Mesenchymal stem cell (in vitro differentiated cells and primary cell): ENCODE measurements around the gene ITGA11.

Source experiments
- DNase-seq: peaks from one replicate; pipeline ENCODE4 v3.0.0-alpha.2; 2013
- H2AFZ ChIP-seq: one replicate; pipeline ENCODE4 v1.6.1; 2013; ENCODE audit warnings: low read depth, mild to moderate bottlenecking, control low read depth, inconsistent platforms, low read length, moderate library complexity
- H2AK5ac ChIP-seq: 2 replicates; pipeline ENCODE4 v1.6.1; 2013; ENCODE audit warnings: low read length, moderate library complexity, mild to moderate bottlenecking, inconsistent platforms; ENCODE audit not compliant: severe bottlenecking
- H2BK120ac ChIP-seq: one replicate; pipeline ENCODE4 v1.6.1; 2013; ENCODE audit warnings: low read depth, mild to moderate bottlenecking, inconsistent platforms, low read length, moderate library complexity
- H2BK12ac ChIP-seq, 2 experiments: one replicate each; pipeline ENCODE4 v1.6.1; 2013; ENCODE audit warnings: inconsistent platforms in 2 of 2, low read length in 2 of 2, mild to moderate bottlenecking in 2 of 2, moderate library complexity in 2 of 2, control low read depth in 1 of 2
- H2BK15ac ChIP-seq: one replicate; pipeline ENCODE4 v1.6.1; 2013; ENCODE audit warnings: mild to moderate bottlenecking, low read depth, inconsistent platforms; ENCODE audit not compliant: poor library complexity, severe bottlenecking
- H2BK5ac ChIP-seq: 2 replicates; pipeline ENCODE4 v1.6.1; 2013; ENCODE audit warnings: low read depth, mild to moderate bottlenecking, low read length, control low read depth, inconsistent platforms; ENCODE audit not compliant: poor library complexity, severe bottlenecking
- H3K14ac ChIP-seq, 2 experiments: one replicate each; pipeline ENCODE4 v1.6.1; 2013; ENCODE audit warnings: inconsistent platforms in 2 of 2, low read length in 2 of 2, control low read depth in 1 of 2, mild to moderate bottlenecking in 1 of 2, moderate library complexity in 1 of 2
- H3K18ac ChIP-seq, 2 experiments: one replicate each; pipeline ENCODE4 v1.6.1; 2013; ENCODE audit warnings: inconsistent platforms in 2 of 2, low read length in 2 of 2, control low read depth in 1 of 2, low read depth in 1 of 2, mild to moderate bottlenecking in 1 of 2
- H3K23ac ChIP-seq, 2 experiments: one replicate each; pipeline ENCODE4 v1.6.1; 2013; ENCODE audit warnings: inconsistent platforms in 2 of 2, low read length in 2 of 2, mild to moderate bottlenecking in 2 of 2, moderate library complexity in 2 of 2, control low read depth in 1 of 2
- H3K27ac ChIP-seq: 2 replicates; pipeline ENCODE4 v1.5.1; 2013; ENCODE audit warnings: mild to moderate bottlenecking, moderate library complexity, low read length, control low read depth, inconsistent platforms; ENCODE audit not compliant: poor library complexity, severe bottlenecking
- H3K27me3 ChIP-seq, 2 experiments: 2 replicates each; pipeline versions ENCODE4 v1.6.1 to v1.7.0; 2013; ENCODE audit warnings: low read length in 2 of 2, mild to moderate bottlenecking in 2 of 2, moderate library complexity in 2 of 2, control low read depth in 1 of 2, inconsistent platforms in 1 of 2; ENCODE audit not compliant: control insufficient read depth in 1 of 2, insufficient read depth in 1 of 2
- H3K36me3 ChIP-seq, 2 experiments: 2 replicates each; pipeline versions ENCODE4 v1.6.1 to v1.7.0; 2013; ENCODE audit warnings: low read length in 2 of 2, control low read depth in 1 of 2, inconsistent platforms in 1 of 2, low read depth in 1 of 2, mild to moderate bottlenecking in 1 of 2; ENCODE audit not compliant: insufficient read depth in 2 of 2, control insufficient read depth in 1 of 2
- H3K4ac ChIP-seq, 2 experiments: one replicate each; pipeline ENCODE4 v1.6.1; 2013; ENCODE audit warnings: inconsistent platforms in 2 of 2, low read length in 2 of 2, mild to moderate bottlenecking in 2 of 2, moderate library complexity in 2 of 2, control low read depth in 1 of 2, low read depth in 1 of 2
- H3K4me1 ChIP-seq: 2 replicates; pipeline ENCODE4 v1.6.1; 2013; ENCODE audit warnings: low read depth, low read length, control low read depth; ENCODE audit not compliant: control insufficient read depth, insufficient read depth
- H3K4me2 ChIP-seq: 2 replicates; pipeline ENCODE4 v1.6.1; 2013; ENCODE audit warnings: low read length, mild to moderate bottlenecking, inconsistent platforms; ENCODE audit not compliant: poor library complexity, severe bottlenecking
- H3K4me3 ChIP-seq, 2 experiments: 2 replicates each; pipeline versions ENCODE4 v1.5.1 to v1.7.0; 2013; ENCODE audit warnings: low read length in 2 of 2, mild to moderate bottlenecking in 2 of 2, control low read depth in 1 of 2, low read depth in 1 of 2; ENCODE audit not compliant: insufficient read depth in 1 of 2
- H3K79me1 ChIP-seq: replicated peaks from 2 replicates; pipeline ENCODE4 v1.6.1; 2013; ENCODE audit warnings: mild to moderate bottlenecking, control low read depth, low read length, inconsistent platforms; ENCODE audit not compliant: poor library complexity, severe bottlenecking
- H3K9ac ChIP-seq: 2 replicates; pipeline ENCODE4 v1.7.0; 2013; ENCODE audit warnings: mild to moderate bottlenecking, low read length, moderate library complexity
- H3K9me3 ChIP-seq: 2 replicates; pipeline ENCODE4 v1.7.0; 2013; ENCODE audit warnings: mild to moderate bottlenecking, low read length; ENCODE audit not compliant: control insufficient read depth
- H4K8ac ChIP-seq: one replicate; pipeline ENCODE4 v1.6.1; 2013; ENCODE audit warnings: inconsistent platforms, mild to moderate bottlenecking, low read length, moderate library complexity
- H4K91ac ChIP-seq: one replicate; pipeline ENCODE4 v1.6.1; 2013; ENCODE audit warnings: mild to moderate bottlenecking, low read length, inconsistent platforms
- whole genome bisulfite sequencing: methylation state at CpG from one replicate; pipeline ENCODE4 v1.1.7; 2013; ENCODE audit warnings: mixed read lengths; 5-methylcytosine and 5-hydroxymethylcytosine counted together

Gene ITGA11

GRCh38 chr15:68284616-68285258, 147.2 kb downstream of the ITGA11 start:
- Histone ChIP-seq H3K18ac (no peak overlapping the region), H3K4me1 (peaks cover 9% of the 10 kb centered on the region), H3K9ac (no peak overlapping the region)

GRCh38 chr15:68283401-68283800, 148.6 kb downstream of the ITGA11 start:
- Histone ChIP-seq H3K27me3 (no peaks in the 10 kb centered on the region), H2BK12ac (no peak overlapping the region), H2BK120ac (no peak overlapping the region), H2AFZ (no peak overlapping the region), H3K18ac (no peak overlapping the region), H3K36me3 (peaks cover 4 to 37% of the 10 kb centered on the region in 2 experiments), H3K4ac (no peak overlapping the region), H3K79me1 (no peaks in the 10 kb centered on the region), H3K27ac (no peak overlapping the region), H3K23ac (no peak overlapping the region), H4K91ac (no peak overlapping the region), H3K4me1 (peaks cover 9% of the 10 kb centered on the region), H3K9ac (peak overlapping the region; percentile 99), H3K4me3 (no peak overlapping the region), H2BK15ac (no peak overlapping the region), H3K9me3 (no peaks in the 10 kb centered on the region), H2AK5ac (no peak overlapping the region), H3K4me2 (no peak overlapping the region), H4K8ac (no peak overlapping the region), H3K14ac (no peak overlapping the region), H2BK5ac (no peak overlapping the region)
- WGBS: 91% methylated on average over 1 of the region's 2 CpGs
- no peak for DNase-seq

More at GRCh38 chr15:68284616-68285258, 147.2 kb downstream of the ITGA11 start:
- H3K4me3 ChIP-seq: no peak overlapping the region
- no peak overlapping the region for H2BK15ac ChIP-seq
- H3K27me3 ChIP-seq: no peaks in the 10 kb centered on the region
- H3K4ac ChIP-seq: no peak overlapping the region
- H2BK120ac ChIP-seq: no peak overlapping the region
- no peak overlapping the region for H3K4me2 ChIP-seq
- no peak overlapping the region for H3K23ac ChIP-seq
- H3K14ac ChIP-seq: no peak overlapping the region
- H3K27ac ChIP-seq: no peak overlapping the region
- 91% methylated on average over 5 of the region's 7 CpGs for WGBS
- no peak overlapping the region for H2AFZ ChIP-seq
- H4K8ac ChIP-seq: peak overlapping the region; percentile 49
- H3K9me3 ChIP-seq: no peaks in the 10 kb centered on the region
- no peak overlapping the region for H2BK5ac ChIP-seq
- no peak overlapping the region for H2AK5ac ChIP-seq
- H2BK12ac ChIP-seq: no peak overlapping the region
- no peak overlapping the region for H4K91ac ChIP-seq
- H3K79me1 ChIP-seq: no peaks in the 10 kb centered on the region
- peaks cover 7 to 36% of the 10 kb centered on the region in 2 experiments for H3K36me3 ChIP-seq
- no peak for DNase-seq

GRCh38 chr15:68281008-68281407, 151.0 kb downstream of the ITGA11 start:
- H3K9me3 ChIP-seq: no peaks in the 10 kb centered on the region
- WGBS: no CpG with 5 or more reads among the region's 1 CpG
- no peak overlapping the region for H3K14ac ChIP-seq
- H2BK12ac ChIP-seq: no peak overlapping the region
- no peak overlapping the region for H4K91ac ChIP-seq
- peak overlapping the region; percentile 99 for H3K9ac ChIP-seq
- no peak overlapping the region for H2BK5ac ChIP-seq
- no peak for DNase-seq
- no peak overlapping the region for H2BK15ac ChIP-seq
- no peak overlapping the region for H4K8ac ChIP-seq
- no peak overlapping the region for H3K18ac ChIP-seq
- H3K4me3 ChIP-seq: peak overlapping the region in 1 of 2 experiments; percentile 98
- no peak overlapping the region for H3K27ac ChIP-seq
- no peak overlapping the region for H3K23ac ChIP-seq
- H2BK120ac ChIP-seq: no peak overlapping the region
- peaks cover 3% of the 10 kb centered on the region for H3K4me1 ChIP-seq
- no peaks in the 10 kb centered on the region for H3K27me3 ChIP-seq
- H3K4ac ChIP-seq: no peak overlapping the region
- no peak overlapping the region for H2AFZ ChIP-seq
- peaks cover 4 to 28% of the 10 kb centered on the region in 2 experiments for H3K36me3 ChIP-seq
- H3K4me2 ChIP-seq: no peak overlapping the region
- H2AK5ac ChIP-seq: no peak overlapping the region
- H3K79me1 ChIP-seq: peaks cover 3% of the 10 kb centered on the region

GRCh38 chr15:68279779-68280753, 151.9 kb downstream of the ITGA11 start:
- Histone ChIP-seq H3K9me3 (no peaks in the 10 kb centered on the region), H3K4ac (no peak overlapping the region), H2BK12ac (no peak overlapping the region), H2BK15ac (no peak overlapping the region), H3K23ac (no peak overlapping the region), H3K4me1 (peaks cover 3% of the 10 kb centered on the region), H3K36me3 (peaks cover 4 to 22% of the 10 kb centered on the region in 2 experiments), H3K9ac (peak overlapping the region; percentile 99), H4K8ac (no peak overlapping the region), H4K91ac (no peak overlapping the region), H2BK120ac (no peak overlapping the region), H3K27ac (no peak overlapping the region), H3K14ac (no peak overlapping the region), H3K18ac (no peak overlapping the region), H2AFZ (no peak overlapping the region), H2BK5ac (no peak overlapping the region), H3K4me3 (peak overlapping the region in 1 of 2 experiments; percentile 98), H3K4me2 (peak overlapping the region; percentile 70), H2AK5ac (no peak overlapping the region), H3K79me1 (peaks cover 8% of the 10 kb centered on the region), H3K27me3 (no peaks in the 10 kb centered on the region)
- no peak for DNase-seq
- 58% methylated on average over 11 of the region's 11 CpGs for WGBS
